ENCODE results near the gene SPATA4.

Gene SPATA4

GRCh38 chr4:176188654-176189053 lies 6.7 kb downstream of the SPATA4 start:
- no peak for DNase-seq

DNA sequence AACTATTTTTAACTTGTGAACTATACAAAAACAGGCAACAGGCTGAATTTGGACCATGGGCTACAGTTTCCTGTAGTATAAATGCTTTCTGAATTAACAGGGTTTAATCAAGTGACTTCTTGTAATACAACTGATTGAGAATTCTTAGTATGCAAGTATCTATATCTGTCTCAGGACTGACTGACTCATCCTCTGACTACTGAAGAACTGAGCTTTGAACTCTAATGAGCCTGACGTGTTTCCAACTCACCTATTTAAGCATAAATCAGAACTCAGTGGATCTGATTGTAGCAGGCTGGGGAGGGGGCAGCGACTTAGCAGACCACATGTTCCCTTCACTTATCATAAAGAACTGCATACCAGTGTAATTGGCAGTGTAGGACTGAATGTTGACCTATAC lies 7.8 kb downstream of the SPATA4 start:
- no peak for DNase-seq

- no peak for DNase-seq
Measured at GRCh38 chr4:176186671-176187395, 8.6 kb downstream of the SPATA4 start.

DNA sequence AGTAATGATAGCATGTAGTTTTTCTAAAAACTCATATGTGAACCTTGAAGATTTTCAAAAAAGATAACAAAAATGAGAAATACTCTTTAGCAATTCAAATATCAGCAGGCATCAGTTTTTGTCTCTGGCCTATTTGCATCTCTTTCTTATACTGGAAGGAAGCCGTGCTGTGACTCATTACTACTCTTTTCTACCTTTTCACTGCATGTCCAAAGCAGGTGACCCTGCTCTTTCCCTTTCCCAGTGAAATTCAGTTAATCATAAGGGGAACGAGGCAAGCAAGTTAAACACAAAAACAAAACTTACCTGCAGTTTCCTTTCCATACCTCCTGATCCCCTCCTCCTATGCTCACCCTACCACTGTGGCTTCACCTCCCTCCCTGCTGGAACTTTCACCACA lies 9.3 kb downstream of the SPATA4 start:
- DNase-seq, result no peak

- no peak for DNase-seq
Measured at GRCh38 chr4:176185051-176185450, 10.3 kb downstream of the SPATA4 start.

DNA sequence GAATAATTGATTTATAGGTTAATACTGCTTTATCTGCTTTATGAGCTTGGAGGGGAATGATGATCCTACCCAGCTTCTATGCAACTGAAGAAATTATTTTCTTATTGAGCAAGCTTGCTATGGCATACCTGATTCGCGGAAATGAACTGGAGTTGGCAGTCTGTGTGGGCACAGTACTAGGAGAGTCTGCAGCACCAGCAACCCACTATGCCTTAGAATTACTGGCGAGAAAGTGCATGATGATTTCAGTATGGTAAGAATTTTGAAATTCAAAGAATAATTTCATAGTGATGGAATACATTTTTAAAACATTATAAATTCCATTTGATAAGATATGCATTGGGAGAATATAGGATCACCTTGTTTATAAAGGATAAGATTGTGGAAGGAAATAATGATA lies 32.3 kb downstream of the SPATA4 start:
- no peak for DNase-seq

GRCh38 chr4:176156656-176157055 lies 38.7 kb downstream of the SPATA4 start:
- DNase-seq, result no peak

DNA sequence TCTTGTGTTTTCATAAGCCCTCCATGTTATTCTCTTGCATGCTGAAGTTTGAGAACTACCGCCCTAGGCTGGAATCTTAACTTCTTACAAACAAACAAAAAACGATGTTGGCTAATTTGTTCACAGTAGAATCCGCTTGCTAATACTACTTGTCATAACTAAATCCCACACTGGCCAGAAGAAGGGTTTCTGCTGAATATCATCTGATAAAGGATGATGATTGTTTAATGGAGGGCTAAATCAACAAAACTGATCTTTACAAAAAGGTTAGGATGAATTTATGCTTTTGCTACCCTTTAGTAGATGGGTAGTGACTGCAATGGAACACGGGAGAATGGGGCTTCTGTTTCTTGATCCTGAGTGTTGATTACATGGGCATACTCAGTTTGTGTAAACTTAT lies 42.3 kb downstream of the SPATA4 start:
- DNase-seq, result no peak

GRCh38 chr4:176150704-176151103 lies 44.7 kb downstream of the SPATA4 start:
- DNase-seq, result no peak

DNA sequence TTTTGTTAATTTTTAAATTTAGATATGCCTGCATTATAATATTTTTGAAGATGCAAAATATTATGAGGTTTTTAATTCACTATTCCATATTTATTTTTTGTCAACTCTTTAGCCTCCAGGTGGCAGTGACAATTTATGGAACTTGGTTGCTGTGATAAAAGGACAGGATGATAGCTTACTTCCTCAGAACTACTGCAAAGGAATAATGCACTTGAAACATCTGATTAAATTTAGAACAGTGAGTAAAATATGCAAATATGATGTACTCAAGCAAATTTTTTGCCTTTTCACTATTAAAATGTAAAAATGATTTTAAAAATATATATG lies 45.1 kb downstream of the SPATA4 start:
- no peak for DNase-seq

GRCh38 chr4:176149680-176150355 lies 45.6 kb downstream of the SPATA4 start:
- DNase-seq, result no peak

GRCh38 chr4:176142253-176142652 lies 53.1 kb downstream of the SPATA4 start:
- DNase-seq, result no peak

- DNase-seq, result no peak
Measured at GRCh38 chr4:176139518-176139917, 55.9 kb downstream of the SPATA4 start.

GRCh38 chr4:176137631-176138030 lies 57.8 kb downstream of the SPATA4 start:
- DNase-seq, result no peak

DNA sequence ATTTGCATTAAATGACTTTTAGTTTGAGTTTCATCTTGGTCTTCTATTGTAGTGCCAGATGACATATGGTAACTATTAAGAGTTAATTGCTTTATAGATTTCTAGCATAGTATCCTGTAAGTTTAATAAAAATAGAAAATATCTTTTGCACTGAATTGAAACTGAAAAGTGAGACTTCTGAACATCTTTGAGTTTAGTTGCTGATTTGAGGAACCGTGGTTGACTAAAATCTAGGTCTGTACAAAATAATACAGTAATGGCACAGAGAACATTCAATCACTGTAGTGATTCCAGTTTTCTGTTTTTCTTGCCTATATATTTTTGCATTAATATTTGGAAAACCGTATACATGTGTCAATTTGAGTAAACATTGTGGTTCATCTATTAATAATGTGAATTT lies 60.7 kb downstream of the SPATA4 start:
- DNase-seq, result no peak
